SK-N-SH (cell line): ENCODE data around the gene SYT7. TPM values are rescaled to one million over a fixed set of nuclear protein-coding genes. Genes with fewer than 3 reads are reported as not detected.

Experiments used
- CTCF ChIA-PET: fragments of 300-600, 350-600 bp; formaldehyde crosslinking; extraction: SDS; loops from one replicate; lab custom pipeline; 2021; lab: Yijun Ruan, JAX
- POLR2A ChIA-PET: fragments of 350-600 bp; sonication (Branson Sonifier 250); formaldehyde crosslinking; extraction: SDS; loops from one replicate; lab custom pipeline; 2020; ENCODE audit warnings: antibody characterized with exemption, inconsistent platforms; lab: Yijun Ruan, JAX
- DNase-seq: peaks from one replicate; pipeline ENCODE4 v3.0.0; 2012
- H2AFZ ChIP-seq: fragments of 200-600 bp; sonication (generic); 2 replicates; pipeline ENCODE4 v1.8.1; 2016; ENCODE audit warnings: antibody characterized with exemption, mild to moderate bottlenecking, low read depth
- H3F3A ChIP-seq: fragments of 200-600 bp; sonication (generic); replicated peaks from 2 replicates; pipeline ENCODE3; 2016; ENCODE audit warnings: antibody characterized with exemption, mild to moderate bottlenecking; ENCODE audit not compliant: insufficient read depth
- H3K27ac ChIP-seq, 2 experiments: fragments of 200-500 bp in 1 of 2; fragments of 200-600 bp in 1 of 2; sonication (Bioruptor generic) in 1 of 2; sonication (generic), shearing (Covaris generic) in 1 of 2; 2 replicates each; pipeline versions ENCODE4 v1.5.1 to v1.6.1; 2014 to 2016; ENCODE audit warnings: low read depth in 2 of 2, inconsistent platforms in 1 of 2, low read length in 1 of 2, mild to moderate bottlenecking in 1 of 2, mixed read lengths in 1 of 2
- H3K27me3 ChIP-seq: fragments of 200-600 bp; sonication (generic), shearing (Covaris generic); 2 replicates; pipeline ENCODE4 v1.6.1; 2016; ENCODE audit warnings: mixed run types; ENCODE audit not compliant: insufficient read depth
- H3K36me3 ChIP-seq, 2 experiments: fragments of 200-500 bp in 1 of 2; fragments of 200-600 bp in 1 of 2; sonication (Bioruptor generic) in 1 of 2; sonication (generic) in 1 of 2; replicated peaks in 1 of 2; 2 replicates each; pipeline versions ENCODE3 to v1.5.1; 2014 to 2016; ENCODE audit warnings: low read length in 1 of 2, mild to moderate bottlenecking in 1 of 2; ENCODE audit not compliant: insufficient read depth in 2 of 2, control insufficient read depth in 1 of 2
- H3K4me1 ChIP-seq, 2 experiments: fragments of 200-500 bp in 1 of 2; fragments of 200-600 bp in 1 of 2; sonication (Bioruptor generic) in 1 of 2; sonication (generic), shearing (Covaris generic) in 1 of 2; 2 replicates each; pipeline versions ENCODE4 v1.5.1 to v1.6.1; 2014 to 2016; ENCODE audit warnings: low read depth in 1 of 2, low read length in 1 of 2, mixed run types in 1 of 2; ENCODE audit not compliant: insufficient read depth in 2 of 2, control insufficient read depth in 1 of 2
- H3K4me2 ChIP-seq: fragments of 200-600 bp; sonication (generic), shearing (Covaris generic); 2 replicates; pipeline ENCODE4 v1.6.1; 2017; ENCODE audit warnings: mixed run types
- H3K4me3 ChIP-seq, 2 experiments: fragments of 200-500 bp in 1 of 2; fragments of 200-600 bp in 1 of 2; sonication (Bioruptor generic) in 1 of 2; sonication (generic), shearing (Covaris generic) in 1 of 2; 2 replicates each; pipeline versions ENCODE4 v1.5.1 to v1.8.1; 2014 to 2016; ENCODE audit warnings: low read depth in 2 of 2, inconsistent platforms in 1 of 2, low read length in 1 of 2, mild to moderate bottlenecking in 1 of 2, mixed read lengths in 1 of 2, moderate library complexity in 1 of 2
- H3K79me2 ChIP-seq: fragments of 200-600 bp; sonication (generic); 2 replicates; pipeline ENCODE4 v1.8.1; 2017; ENCODE audit warnings: mild to moderate bottlenecking; ENCODE audit not compliant: insufficient read depth
- H3K9ac ChIP-seq: fragments of 200-600 bp; sonication (generic); 2 replicates; pipeline ENCODE4 v1.6.1; 2017; ENCODE audit warnings: mixed run types
- H3K9me2 ChIP-seq: fragments of 200-600 bp; sonication (generic); 2 replicates; pipeline ENCODE4 v1.6.1; 2017; ENCODE audit warnings: mixed run types
- H3K9me3 ChIP-seq: fragments of 200-600 bp; sonication (generic); 2 replicates; pipeline ENCODE4 v1.6.1; 2017; ENCODE audit warnings: mixed run types, mild to moderate bottlenecking, moderate library complexity
- H4K20me1 ChIP-seq: fragments of 200-600 bp; sonication (generic); 2 replicates; pipeline ENCODE4 v1.6.1; 2017; ENCODE audit warnings: mild to moderate bottlenecking, mixed run types; ENCODE audit not compliant: insufficient read depth
- CHD2 ChIP-seq: fragments of 150-350 bp; IDR thresholded peaks from 2 replicates; pipeline ENCODE4 v1.6.1; 2018; ENCODE audit warnings: low read length; ENCODE audit not compliant: partially characterized antibody
- ELF1 ChIP-seq: IDR thresholded peaks from 2 replicates; pipeline ENCODE4 v1.4.0; 2012
- EP300 ChIP-seq, 2 experiments: IDR thresholded peaks; 2 replicates each; pipeline versions ENCODE4 v1.4.0 to v1.6.1; 2012; ENCODE audit warnings: borderline replicate concordance in 1 of 2, low read depth in 1 of 2, low read length in 1 of 2
- GATA2 ChIP-seq: sonication (generic); formaldehyde crosslinking; IDR thresholded peaks from 2 replicates; pipeline ENCODE4 v1.5.0; 2020; ENCODE audit warnings: mild to moderate bottlenecking, missing genetic modification reagents
- IRF3 ChIP-seq: fragments of 150-350 bp; IDR thresholded peaks from 2 replicates; pipeline ENCODE4 v1.6.1; 2016; ENCODE audit warnings: mild to moderate bottlenecking, low read depth, low read length
- MAX ChIP-seq: IDR thresholded peaks from 2 replicates; pipeline ENCODE4 v1.4.0; 2012; ENCODE audit warnings: low read depth
- NRF1 ChIP-seq: IDR thresholded peaks from 2 replicates; pipeline ENCODE4 v1.6.1; 2012; ENCODE audit warnings: low read depth, mild to moderate bottlenecking, low read length
- PBX3 ChIP-seq: IDR thresholded peaks from 2 replicates; pipeline ENCODE4; 2012
- RCOR1 ChIP-seq: fragments of 150-350 bp; IDR thresholded peaks from 2 replicates; pipeline ENCODE4 v1.6.1; 2017; ENCODE audit warnings: antibody characterized with exemption, low read length
- TEAD4 ChIP-seq: IDR thresholded peaks from 2 replicates; pipeline ENCODE4 v1.4.0; 2012; ENCODE audit warnings: mild to moderate bottlenecking, borderline replicate concordance; ENCODE audit not compliant: insufficient read depth
- USF1 ChIP-seq: IDR thresholded peaks from 2 replicates; pipeline ENCODE4 v1.4.0; 2012; ENCODE audit warnings: low read depth, borderline replicate concordance
- YY1 ChIP-seq: IDR thresholded peaks from 2 replicates; pipeline ENCODE4 v1.4.0; 2012; ENCODE audit warnings: low read depth, mild to moderate bottlenecking
- ZBTB33 ChIP-seq: IDR thresholded peaks from 2 replicates; pipeline ENCODE4 v1.4.0; 2012; ENCODE audit warnings: low read depth, borderline replicate concordance
- WGBS: methylation state at CpG from one replicate; pipeline ENCODE4 v1.1.6; 2017; ENCODE audit warnings: low lambda C conversion rate; 5-methylcytosine and 5-hydroxymethylcytosine counted together
- polyA plus RNA-seq, 3 experiments: library from polyadenylated mRNA; depleted of rRNA; stranded (reverse); fragments of >200 nt; gene quantifications; 2 replicates each; pipeline ENCODE4 v1.2.3, GENCODE V29; 2012

SYT7 gene
- polyA plus RNA-seq, 1 of the 3 experiments (the other 2 are of a cell fraction) = 1.1 TPM

GRCh38 chr11:61607426-61607825 is 26.6 kb upstream of the SYT7 start:
- H3K27me3 ChIP-seq = no peaks in the 10 kb centered on the region
- no peak for TF ChIP-seq MAX
- no peak for TF ChIP-seq USF1
- TF ChIP-seq NRF1 = no peak
- TF ChIP-seq EP300 (IDR thresholded peaks at IDR 0.05; ENCODE audit: borderline replicate concordance in 1 of 2, low read depth in 1 of 2, low read length in 1 of 2) = no peak
- no peak for TF ChIP-seq CHD2
- TF ChIP-seq RCOR1 = no peak
- TF ChIP-seq GATA2 (CRISPR knock-in tag) = no peak
- TF ChIP-seq PBX3 = no peak
- TF ChIP-seq ELF1 = no peak
- no peak for TF ChIP-seq ZBTB33
- TF ChIP-seq TEAD4 = no peak
- no peak for TF ChIP-seq YY1
- TF ChIP-seq IRF3 = no peak
- CTCF ChIA-PET = interaction anchor here (1.1 to 1.7 kb wide), 3 partner anchors 21 to 129 kb away, joined by 3 to 9 read pairs (median 4); no protein-coding TSS in a partner anchor

More at GRCh38 chr11:61607426-61607825, 26.6 kb upstream of the SYT7 start:
- Histone ChIP-seq H4K20me1 (no peaks in the 10 kb centered on the region), H3K79me2 (no peaks in the 10 kb centered on the region), H2AFZ (no peak overlapping the region), H3K9ac (no peak overlapping the region), H3F3A (no peaks in the 10 kb centered on the region), H3K4me3 (no peak overlapping the region), H3K9me3 (no peaks in the 10 kb centered on the region), H3K4me1 (peaks cover 0 to 36% of the 10 kb centered on the region in 2 experiments; a peak in 1 of 4 replicates), H3K4me2 (no peak overlapping the region), H3K27ac (no peak overlapping the region), H3K36me3 (no peaks in the 10 kb centered on the region), H3K9me2 (no peaks in the 10 kb centered on the region)
- no peak for DNase-seq
- POLR2A ChIA-PET = no interaction called here
- 54% methylated on average over 3 of the region's 3 CpGs for WGBS
